Activated CD8-positive, alpha-beta memory T cell treated with anti-CD3 and anti-CD28 coated beads, Interleukin-2, amount 50 U/mL, for 1 hour (primary cell): ENCODE measurements around the gene RARS2.
"Not testable (repeated sequence)": the region's sequence is repeated elsewhere in the genome, so short reads cannot be mapped to it uniquely, and the experiment has no call there.

Source experiments
- DNase-seq: peaks from one replicate; pipeline ENCODE4 v3.0.0-alpha.2; 2020; ENCODE audit errors: extremely low read depth

RARS2 gene, protein sequence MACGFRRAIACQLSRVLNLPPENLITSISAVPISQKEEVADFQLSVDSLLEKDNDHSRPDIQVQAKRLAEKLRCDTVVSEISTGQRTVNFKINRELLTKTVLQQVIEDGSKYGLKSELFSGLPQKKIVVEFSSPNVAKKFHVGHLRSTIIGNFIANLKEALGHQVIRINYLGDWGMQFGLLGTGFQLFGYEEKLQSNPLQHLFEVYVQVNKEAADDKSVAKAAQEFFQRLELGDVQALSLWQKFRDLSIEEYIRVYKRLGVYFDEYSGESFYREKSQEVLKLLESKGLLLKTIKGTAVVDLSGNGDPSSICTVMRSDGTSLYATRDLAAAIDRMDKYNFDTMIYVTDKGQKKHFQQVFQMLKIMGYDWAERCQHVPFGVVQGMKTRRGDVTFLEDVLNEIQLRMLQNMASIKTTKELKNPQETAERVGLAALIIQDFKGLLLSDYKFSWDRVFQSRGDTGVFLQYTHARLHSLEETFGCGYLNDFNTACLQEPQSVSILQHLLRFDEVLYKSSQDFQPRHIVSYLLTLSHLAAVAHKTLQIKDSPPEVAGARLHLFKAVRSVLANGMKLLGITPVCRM

DNA sequence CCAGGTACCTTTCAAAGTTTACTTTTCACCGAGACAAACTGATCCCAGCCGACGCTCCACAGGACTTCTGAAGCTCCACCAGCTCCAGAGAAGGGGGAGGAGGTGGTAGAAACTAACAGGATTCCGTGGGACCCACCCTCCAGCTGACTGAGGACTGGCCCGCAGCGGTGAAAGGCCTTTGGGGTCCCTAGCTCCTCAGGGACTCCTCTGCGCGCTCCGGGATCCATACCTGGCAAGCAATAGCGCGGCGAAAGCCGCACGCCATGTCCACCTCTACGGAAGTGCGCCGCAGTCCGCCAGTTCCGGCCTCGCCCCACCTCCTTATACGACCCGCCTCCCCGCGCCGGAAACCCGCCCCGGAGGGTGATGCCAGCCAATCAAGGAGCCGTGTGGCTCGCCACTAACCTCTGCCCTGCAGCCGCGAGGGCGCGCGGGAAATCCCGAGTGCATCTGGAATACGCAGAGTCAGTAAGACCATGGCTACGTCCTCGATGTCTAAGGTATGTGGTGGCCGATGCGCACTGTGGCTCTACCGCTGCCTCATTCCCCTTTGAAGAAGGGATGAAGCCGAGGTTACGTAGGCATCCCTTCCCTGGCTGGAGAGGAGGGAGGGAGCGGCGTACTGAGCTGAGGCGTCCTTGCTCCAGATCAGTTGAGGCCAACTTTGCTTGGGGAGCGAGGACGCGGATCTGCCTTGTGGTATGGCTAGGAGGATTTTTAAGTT is at the start of gene RARS2, which contains the start of gene ORC3:
TSS of gene RARS2 (minus strand) at position 295 of the 724 bp plus-strand sequence. CDS start at position 265, 30 bp downstream.
TSS of gene ORC3 (plus strand) at position 443 of the 724 bp plus-strand sequence. CDS start at position 477, 34 bp downstream.
- DNase-seq: peak; percentile 82

DNA sequence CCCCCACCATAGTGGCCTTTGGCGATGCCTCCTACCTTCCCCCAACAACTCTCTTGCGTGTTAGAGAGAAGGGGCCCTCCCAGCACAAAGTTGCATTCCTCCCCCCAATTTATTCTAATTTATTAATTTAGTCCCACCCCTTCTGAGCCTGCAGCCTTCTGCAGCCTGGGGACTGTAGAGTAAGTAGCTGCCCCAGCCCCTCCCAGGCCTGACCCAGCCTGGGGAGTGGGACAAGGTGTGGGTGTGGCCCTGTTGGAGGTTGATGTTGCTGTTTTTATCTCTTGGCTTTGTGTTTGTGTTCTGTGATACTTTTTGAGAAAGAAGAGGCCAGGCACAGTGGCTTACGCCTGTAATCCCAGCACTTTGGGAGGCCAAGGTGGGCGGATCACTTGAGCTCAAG is 49.6 kb upstream of the RARS2 start:
- DNase-seq: no peak

DNA sequence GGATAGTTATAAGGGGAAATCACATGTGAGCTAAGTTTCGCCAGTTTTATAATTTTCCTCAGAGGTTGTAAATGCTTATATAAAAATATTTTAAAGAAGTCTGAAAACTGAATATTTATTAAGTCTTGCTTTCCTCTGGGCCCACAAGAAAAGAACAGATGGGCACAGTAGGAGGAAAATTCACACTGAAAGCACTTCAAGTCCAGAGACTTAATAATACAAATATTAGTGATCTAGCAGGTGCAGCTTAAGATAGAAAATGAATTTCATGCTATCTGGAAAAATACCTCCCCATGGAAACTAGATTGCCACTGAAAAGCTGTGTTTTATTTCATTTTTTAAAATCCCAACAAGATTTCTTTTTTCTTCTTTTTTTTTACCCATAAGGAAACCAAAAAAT is 47.3 kb upstream of the RARS2 start:
- no peak for DNase-seq

DNA sequence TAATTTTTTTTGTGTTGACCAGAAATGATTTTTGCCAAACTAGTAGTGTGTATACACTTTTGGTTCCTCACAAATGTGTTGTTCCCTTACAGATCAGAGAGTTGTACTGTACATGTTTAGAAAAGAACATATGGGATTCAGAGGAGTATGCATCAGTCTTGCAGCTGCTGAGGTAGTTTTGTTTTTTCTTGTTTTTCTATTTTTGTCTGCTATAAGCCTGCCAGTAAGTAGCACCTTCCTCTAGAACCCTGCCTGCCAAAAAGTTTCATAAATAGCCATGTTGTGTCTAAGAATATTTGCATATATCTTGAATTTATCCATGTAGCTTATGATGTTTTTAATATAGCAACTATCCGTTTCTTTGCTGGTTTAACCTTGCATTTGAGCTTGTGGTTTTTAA is 46.5 kb upstream of the RARS2 start:
- DNase-seq: no peak

DNA sequence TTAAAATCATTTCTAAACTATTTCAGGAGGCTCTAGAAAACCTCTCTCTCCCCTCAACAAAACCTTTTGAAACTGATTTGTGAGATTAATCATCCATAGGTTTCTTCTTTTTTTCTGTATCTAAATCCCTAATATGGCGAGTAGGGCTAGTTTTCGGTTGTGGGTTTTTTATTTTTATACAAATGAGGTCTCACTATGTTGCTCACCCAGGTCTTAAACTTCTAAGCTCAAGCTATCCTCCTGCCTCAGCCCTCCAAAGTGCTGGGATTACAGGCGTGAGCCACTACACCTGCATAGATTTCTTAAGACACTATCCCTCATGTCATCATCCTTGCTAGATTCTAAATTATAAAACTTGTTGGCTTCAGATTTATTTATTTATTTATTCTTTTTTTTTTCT is 44.1 kb upstream of the RARS2 start:
- DNase-seq: no peak

DNA sequence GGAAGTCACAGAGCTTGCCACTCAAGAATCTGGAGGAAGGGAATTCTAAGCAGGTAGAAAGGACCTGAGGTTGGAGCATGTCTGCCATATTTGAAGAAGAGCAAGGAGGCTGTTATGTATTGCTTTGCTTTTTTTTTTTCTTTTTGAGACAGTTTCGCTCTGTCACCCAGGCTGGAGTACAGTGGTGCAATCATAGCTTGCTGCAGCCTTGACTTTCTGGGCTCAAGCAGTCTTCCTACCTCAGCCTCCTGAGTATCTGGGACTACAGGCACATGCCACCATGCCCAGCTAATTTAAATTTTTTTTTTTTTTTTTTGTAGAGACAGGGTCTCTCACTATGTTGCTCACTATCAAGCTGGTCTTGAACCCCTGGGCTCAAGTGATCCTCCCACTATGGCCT is 41.0 kb upstream of the RARS2 start:
- DNase-seq: no peak

DNA sequence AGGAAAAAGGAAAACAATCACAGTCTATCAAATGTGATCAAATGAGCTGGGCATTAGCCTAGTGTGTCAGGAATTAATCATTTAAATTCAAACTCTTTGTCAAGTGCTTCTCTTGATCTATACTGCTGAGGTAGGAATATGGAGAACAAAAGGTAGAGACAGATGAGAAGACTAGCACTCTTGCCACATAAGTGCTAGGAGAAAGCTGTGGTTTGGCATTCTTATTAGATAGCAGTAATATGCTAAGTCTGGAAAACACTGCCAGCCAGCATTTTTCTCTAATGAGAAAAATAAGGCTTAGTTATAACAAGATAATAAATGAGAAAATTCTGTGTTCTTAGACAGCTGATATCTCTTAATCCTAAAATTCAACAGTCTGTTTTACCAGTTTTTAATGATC is 39.1 kb upstream of the RARS2 start:
- no peak for DNase-seq

DNA sequence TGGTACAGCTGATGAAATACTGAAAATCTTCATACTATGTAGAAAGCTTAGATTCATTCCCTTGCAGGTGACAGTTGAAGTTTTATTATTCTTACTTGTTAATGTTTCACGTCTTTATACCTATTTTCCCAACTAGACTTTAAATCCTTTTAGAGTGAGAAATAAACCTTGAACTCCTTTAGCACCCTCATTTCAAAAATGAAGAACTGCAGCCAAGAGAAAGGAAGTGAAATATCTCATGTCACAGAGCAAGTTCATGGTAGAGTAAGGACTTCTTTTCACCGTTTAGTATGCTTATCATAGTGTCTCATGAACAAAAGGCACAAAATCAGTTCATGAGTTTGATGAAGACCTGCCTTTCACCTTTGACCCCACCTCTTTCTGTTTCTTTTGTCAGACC is 38.6 kb upstream of the RARS2 start:
- no peak for DNase-seq

DNA sequence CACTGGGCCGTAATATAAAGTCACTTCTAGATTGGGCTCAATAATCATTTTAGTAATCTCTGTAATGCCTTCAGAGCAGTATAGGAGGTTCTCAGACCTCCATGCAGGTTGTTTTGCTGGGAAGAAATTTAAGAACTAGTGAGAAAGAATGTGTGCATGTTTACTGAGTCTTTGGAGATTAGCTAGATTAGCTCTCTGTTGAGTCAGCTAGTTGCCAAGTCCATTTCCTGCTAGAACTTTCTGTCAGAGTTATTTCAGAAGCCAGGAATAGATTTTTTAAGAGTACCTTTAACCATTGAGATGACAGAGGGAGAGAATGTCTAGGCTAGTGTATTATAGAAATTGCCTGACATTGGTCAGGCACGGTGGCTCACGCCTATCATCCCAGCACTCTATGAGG is 33.5 kb upstream of the RARS2 start:
- no peak for DNase-seq

DNA sequence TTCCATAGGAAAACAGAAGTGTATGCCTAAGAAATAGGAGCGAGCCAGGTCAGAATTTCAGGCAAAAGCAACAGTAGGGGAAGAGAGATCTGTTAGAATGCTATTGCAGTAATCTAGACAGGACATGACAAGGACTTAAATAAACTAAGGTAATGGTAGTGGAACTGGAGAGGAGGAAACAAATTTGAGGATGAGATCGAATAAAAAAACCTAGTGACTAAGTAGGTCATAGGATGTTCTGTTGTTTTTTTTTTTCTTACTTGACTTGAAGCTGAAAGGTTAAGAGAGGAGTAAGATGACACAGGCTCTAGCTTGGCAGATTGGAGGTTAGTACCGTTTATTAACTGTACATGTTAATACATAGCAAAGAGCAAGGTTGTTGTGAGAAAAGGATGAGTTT is 28.7 kb upstream of the RARS2 start:
- DNase-seq: no peak

DNA sequence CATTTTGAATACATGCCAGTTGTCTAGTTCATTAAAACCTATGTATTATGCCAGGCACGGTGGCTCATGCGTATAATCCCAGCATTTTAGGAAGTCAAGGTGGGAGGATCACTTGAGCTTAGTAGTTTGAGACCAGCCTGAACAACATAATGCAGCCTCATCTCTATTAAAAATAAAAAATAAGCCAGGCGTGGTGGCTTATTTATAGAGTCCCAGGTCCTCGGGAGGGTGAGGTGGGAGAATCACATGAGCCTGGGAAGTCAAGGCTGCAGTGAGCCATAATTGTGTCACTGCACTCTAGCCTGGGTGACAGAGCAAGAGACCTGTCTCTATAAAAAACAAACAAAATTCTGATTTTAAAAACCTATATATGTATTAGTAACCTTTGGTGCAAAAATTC is 27.6 kb upstream of the RARS2 start:
- DNase-seq: no peak

DNA sequence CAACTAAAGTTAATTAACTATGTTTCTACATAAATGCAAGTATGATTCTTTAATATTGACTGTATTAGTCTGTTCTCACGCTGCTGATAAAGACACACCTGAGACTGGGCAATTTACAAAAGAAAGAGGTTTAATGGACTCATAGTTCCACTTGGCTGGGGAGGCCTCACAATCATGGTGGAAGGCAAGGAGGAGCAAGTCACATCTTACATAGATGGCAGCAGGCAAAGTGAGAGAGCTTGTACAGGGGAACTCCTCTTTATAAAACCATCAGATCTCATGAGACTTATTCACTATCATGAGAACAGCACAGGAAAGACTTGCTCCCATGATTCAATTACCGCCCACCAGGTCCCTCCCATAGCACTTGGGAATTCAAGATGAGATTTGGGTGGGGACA is 23.2 kb upstream of the RARS2 start:
- DNase-seq: not testable (repeated sequence)

DNA sequence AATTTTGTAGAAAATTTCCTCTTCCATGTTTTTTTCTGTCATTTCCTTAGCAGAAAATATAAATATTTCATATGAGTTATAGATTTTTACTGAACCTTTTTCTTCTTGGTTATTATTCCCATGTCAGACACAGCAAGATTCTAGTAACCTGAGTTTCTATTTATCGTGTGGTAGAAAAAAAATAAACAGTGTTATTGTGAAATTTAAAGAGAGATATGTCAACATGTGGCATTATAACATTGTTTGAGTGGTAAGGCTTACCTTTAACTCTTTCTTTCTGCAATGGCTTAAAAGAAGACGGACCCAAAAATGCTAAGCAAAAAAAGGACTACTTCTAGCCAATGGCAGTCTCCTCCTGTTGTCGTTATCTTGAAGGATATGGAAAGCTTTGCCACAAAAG is 19.0 kb upstream of the RARS2 start:
- DNase-seq: no peak

DNA sequence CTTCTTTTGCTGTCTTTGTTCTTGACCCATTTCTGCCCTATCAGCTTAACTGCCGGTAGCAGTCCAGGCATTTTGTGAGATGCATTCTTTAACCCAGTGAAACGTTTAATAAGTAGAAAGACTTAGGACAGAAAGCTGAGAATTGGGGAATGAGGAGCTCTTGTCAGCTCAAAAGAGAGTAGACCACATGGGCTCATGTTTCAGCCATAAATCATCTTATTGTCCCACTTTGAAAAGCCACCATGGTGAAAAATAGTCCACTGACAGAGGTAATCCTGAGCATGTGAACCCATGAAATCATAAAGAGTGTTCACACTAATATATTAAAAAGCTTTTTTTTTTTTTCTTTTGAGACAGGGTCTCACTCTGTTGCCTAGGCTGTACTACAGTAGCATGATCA is 16.4 kb upstream of the RARS2 start:
- DNase-seq: no peak

DNA sequence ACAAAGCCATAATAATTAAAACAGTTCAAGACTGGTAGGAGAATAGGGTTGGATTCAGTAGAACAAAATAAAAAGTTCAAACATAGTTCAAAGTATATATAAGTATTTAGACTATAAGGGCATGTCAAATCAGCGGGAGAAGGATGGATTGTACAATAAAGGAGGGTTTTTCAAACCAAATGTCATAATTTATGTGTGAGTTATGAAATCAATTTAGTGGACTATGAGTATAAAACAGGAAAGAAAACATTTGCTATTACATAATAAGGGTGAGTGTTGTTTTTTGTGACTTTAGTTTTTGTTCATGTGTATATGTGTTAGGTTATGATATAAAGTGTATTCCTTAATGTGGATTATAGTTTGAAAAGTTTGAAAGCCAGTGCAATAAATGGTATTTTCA is 10.8 kb upstream of the RARS2 start:
- DNase-seq: no peak

DNA sequence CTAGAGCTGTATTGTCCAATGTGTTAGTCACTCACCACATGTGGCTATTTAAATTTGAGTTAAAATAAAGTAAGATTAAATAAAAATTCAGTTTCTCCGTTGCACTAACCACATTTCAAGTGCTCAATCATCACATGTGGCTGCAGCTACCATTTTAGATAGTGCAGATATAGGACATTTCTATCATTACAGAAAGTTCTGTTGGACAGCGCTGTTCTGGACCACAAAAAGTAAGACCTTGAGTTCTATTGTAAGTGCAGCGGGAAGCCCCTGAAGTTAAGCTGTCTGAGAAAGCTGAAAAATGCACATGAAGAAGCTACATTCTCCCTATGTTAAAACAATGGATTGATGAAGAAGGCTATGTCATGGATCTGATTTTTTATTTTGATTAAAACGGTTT is 1.2 kb upstream of the RARS2 start:
- no peak for DNase-seq

DNA sequence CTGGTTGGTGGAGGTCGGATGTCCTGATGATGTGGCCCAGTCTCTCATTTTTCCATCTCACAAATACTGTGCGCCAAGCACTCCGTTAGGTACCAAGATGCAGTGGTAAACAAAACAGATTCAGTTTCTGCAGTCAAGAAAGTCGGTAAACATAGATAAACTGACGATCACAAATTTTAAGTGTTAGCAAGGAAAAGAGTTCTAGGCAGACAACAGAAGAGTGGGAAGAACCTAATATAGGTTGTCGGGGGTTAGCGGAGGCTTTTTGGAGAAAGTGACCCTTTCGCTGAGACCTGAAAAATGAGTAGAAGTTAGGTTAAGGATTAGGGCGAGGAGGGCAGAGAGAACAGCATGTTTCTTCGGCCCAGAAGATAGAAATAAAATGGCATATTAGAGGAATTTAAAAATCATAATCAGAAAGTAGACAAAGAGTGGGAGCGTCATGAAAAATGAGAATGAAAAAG is 662 bp upstream of the RARS2 start:
- DNase-seq: no peak

DNA sequence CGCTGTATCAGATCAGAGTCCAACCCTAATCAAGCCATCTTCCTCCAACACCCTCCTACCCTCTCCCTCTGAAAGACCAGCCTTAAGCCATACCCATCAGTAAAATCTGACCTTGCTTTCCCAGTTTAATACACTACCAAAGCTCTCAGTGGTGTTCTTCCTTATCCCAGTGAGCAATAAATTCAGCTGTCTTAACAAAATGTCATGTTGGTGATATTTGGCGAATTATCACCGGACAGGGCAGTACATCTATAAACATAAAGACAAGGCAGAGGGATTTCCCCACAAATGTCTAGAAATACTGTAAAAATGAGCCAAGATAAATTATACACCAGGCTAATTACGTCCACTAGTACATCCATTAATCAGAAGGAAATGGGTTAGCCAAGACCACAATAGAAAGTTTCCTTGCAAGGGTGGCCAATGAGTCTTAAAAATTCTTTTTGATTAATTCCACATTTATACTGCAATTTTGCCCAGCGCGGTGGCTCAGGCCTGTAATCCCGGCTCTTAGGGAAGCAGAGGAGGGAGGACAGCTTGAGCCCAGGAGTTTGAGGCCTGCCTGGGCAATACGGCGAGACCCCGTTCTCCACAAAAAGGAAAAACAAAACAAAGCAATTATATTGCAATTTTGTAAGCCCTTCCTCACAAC is 905 bp downstream of the RARS2 start:
- DNase-seq: no peak

DNA sequence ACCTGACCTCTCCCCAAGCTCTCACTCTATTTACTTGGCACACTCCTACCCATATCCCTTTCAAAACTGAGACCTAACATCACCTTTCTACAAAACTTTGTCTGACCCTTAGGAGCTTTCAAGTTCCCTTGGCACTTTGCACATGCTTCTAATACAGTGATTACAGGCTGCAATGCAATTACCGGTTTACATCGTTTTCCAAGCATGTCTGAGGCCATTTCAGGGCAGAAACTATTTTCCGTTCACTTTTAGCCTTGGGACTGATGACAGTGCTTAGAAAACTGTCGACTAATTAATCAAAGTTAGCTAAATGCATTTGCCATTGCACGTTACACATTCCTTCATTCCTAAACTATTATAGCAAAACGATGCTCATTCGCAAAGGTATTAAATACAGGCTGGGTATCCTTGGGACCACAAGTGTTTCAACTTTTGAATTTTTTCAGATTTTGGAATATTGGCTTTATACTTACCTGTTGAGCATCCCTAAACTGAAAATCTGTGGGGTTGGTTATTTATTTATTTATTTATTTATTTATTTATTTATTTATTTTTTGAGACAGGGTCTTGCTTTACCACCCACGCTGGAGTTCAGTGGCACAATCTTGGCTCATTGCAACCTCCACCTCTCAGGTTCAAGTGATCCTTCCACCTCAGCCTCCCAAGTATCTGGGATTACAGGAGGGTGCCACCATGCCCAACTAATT is 3.3 kb downstream of the RARS2 start:
- DNase-seq: no peak

DNA sequence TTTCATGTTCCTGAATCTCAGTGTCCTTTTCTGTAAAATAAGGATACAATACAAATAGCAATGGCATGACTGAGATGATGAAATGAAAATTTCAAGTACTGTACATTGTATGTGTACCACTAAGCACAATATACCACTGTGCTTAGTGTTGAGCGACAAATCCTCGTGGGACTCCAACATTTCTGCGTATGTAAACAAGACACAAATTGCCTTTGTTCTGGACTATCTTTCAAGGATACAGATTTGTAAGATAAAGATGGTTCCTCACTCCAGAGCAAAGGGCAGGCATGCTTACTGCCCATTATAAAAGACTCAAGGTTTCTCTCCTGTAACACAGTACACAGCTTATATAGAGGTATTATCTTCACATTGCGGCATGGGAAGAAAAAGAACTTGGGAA is 6.0 kb downstream of the RARS2 start:
- DNase-seq: no peak

DNA sequence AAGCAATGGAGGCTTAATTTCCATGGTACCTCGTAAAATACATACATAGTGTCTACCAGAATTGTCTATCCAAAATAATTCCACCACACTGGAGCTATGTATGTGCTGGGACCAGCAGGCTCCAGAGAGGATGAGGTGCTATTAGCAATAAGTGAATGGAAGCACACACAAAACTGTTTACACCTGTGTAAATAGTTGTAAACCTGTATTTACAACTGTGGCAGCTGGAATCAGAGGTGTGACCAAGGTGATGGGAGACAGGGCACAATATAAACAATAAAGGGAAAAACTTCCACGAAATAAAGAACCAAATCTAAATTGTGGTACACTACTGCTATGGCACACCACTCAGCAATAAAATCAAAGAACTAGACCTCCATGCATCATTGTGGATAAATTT is 14.4 kb downstream of the RARS2 start:
- no peak for DNase-seq
